Measurements from ENCODE around the gene WFDC1.

The WFDC1 gene

GRCh38 chr16:84357191-84357651 lies 62.5 kb downstream of the WFDC1 start:
- peak; percentile 58 for DNase-seq

GRCh38 chr16:84358601-84359295 lies 64.1 kb downstream of the WFDC1 start:
- no peak for DNase-seq

- no peak for DNase-seq
Observed at GRCh38 chr16:84359326-84359725, 64.6 kb downstream of the WFDC1 start.

- DNase-seq, result peak; percentile 15
Observed at GRCh38 chr16:84360170-84360569, 65.5 kb downstream of the WFDC1 start.

GRCh38 chr16:84360748-84361147 lies 66.1 kb downstream of the WFDC1 start:
- DNase-seq, result no peak

- DNase-seq, result no peak
Observed at GRCh38 chr16:84361546-84361945, 66.9 kb downstream of the WFDC1 start.

GRCh38 chr16:84362471-84362941 lies 67.8 kb downstream of the WFDC1 start:
- no peak for DNase-seq

GRCh38 chr16:84366208-84366607 lies 71.5 kb downstream of the WFDC1 start:
- DNase-seq, result no peak

GRCh38 chr16:84367297-84367680 lies 72.6 kb downstream of the WFDC1 start:
- DNase-seq, result no peak

- no peak for DNase-seq
Observed at GRCh38 chr16:84367750-84368307, 73.2 kb downstream of the WFDC1 start.

- no peak for DNase-seq
Observed at GRCh38 chr16:84368308-84368996, 73.8 kb downstream of the WFDC1 start, which contains the start of gene ATP2C2. Gene ATP2C2, plus strand, starts transcription at chr16:84368538. Its CDS starts 78 bp downstream, at chr16:84368616.

GRCh38 chr16:84369105-84369504 lies 74.4 kb downstream of the WFDC1 start:
- no peak for DNase-seq

GRCh38 chr16:84369938-84370627 lies 75.4 kb downstream of the WFDC1 start:
- DNase-seq, result no peak

GRCh38 chr16:84370723-84371552 lies 76.3 kb downstream of the WFDC1 start:
- no peak for DNase-seq

- no peak for DNase-seq
Observed at GRCh38 chr16:84371553-84371865, 76.8 kb downstream of the WFDC1 start.

- no peak for DNase-seq
Observed at GRCh38 chr16:84373907-84374489, 79.3 kb downstream of the WFDC1 start.

GRCh38 chr16:84378099-84378498 lies 83.4 kb downstream of the WFDC1 start:
- DNase-seq, result no peak

GRCh38 chr16:84378567-84378966 lies 83.9 kb downstream of the WFDC1 start:
- no peak for DNase-seq

GRCh38 chr16:84379008-84379708 lies 84.5 kb downstream of the WFDC1 start:
- DNase-seq, result no peak

Data from fibroblast of skin of right biceps (primary cell).